ENCODE measurements around the gene ATP9A.
"Not testable (repeated sequence)": the region's sequence is repeated elsewhere in the genome, so short reads cannot be mapped to it uniquely, and the experiment has no call there.

- not testable (repeated sequence) for TF ChIP-seq EZH2 (IDR thresholded peaks at IDR 0.05; ENCODE audit: borderline replicate concordance, low read length); CTCF (IDR thresholded peaks at IDR 0.05; ENCODE audit: low read length)
Observed at GRCh38 chr20:51723026-51723425, 45.2 kb downstream of the ATP9A start.
